Uterus (tissue), 2 donors: Measurements from ENCODE around the gene RIT2.

Experiments
- POLR2A ChIP-seq, 2 donors: fragments of 450-650 bp; IDR thresholded peaks; one replicate each; pipeline ENCODE4 v1.6.1; 2016; ENCODE audit warnings: antibody characterized with exemption in 2 of 2, mild to moderate bottlenecking in 1 of 2, moderate library complexity in 1 of 2
- TF ChIP-seq, protein P1 (sequence below), 4 experiments: fragments of 200-600 bp in 2 of 4; fragments of 450-650 bp in 2 of 4; sonication (generic) in 2 of 4; IDR thresholded peaks; one replicate each; pipeline ENCODE4 v1.5.1; 2016 to 2019; ENCODE audit warnings: antibody characterized with exemption in 4 of 4, mild to moderate bottlenecking in 2 of 4, moderate library complexity in 1 of 4

GRCh38 chr18:43139288-43139946, 23.9 kb upstream of the RIT2 start:
- TF ChIP-seq, protein P1, sequence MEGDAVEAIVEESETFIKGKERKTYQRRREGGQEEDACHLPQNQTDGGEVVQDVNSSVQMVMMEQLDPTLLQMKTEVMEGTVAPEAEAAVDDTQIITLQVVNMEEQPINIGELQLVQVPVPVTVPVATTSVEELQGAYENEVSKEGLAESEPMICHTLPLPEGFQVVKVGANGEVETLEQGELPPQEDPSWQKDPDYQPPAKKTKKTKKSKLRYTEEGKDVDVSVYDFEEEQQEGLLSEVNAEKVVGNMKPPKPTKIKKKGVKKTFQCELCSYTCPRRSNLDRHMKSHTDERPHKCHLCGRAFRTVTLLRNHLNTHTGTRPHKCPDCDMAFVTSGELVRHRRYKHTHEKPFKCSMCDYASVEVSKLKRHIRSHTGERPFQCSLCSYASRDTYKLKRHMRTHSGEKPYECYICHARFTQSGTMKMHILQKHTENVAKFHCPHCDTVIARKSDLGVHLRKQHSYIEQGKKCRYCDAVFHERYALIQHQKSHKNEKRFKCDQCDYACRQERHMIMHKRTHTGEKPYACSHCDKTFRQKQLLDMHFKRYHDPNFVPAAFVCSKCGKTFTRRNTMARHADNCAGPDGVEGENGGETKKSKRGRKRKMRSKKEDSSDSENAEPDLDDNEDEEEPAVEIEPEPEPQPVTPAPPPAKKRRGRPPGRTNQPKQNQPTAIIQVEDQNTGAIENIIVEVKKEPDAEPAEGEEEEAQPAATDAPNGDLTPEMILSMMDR (IDR thresholded peaks at IDR 0.05): no peak
- TF ChIP-seq POLR2A (IDR thresholded peaks at IDR 0.05): no peak
